ENCODE results near the gene ASPG.
A peak's percentile ranks its signal among the peaks of the same experiment; 100 is the strongest.

ASPG gene

DNA sequence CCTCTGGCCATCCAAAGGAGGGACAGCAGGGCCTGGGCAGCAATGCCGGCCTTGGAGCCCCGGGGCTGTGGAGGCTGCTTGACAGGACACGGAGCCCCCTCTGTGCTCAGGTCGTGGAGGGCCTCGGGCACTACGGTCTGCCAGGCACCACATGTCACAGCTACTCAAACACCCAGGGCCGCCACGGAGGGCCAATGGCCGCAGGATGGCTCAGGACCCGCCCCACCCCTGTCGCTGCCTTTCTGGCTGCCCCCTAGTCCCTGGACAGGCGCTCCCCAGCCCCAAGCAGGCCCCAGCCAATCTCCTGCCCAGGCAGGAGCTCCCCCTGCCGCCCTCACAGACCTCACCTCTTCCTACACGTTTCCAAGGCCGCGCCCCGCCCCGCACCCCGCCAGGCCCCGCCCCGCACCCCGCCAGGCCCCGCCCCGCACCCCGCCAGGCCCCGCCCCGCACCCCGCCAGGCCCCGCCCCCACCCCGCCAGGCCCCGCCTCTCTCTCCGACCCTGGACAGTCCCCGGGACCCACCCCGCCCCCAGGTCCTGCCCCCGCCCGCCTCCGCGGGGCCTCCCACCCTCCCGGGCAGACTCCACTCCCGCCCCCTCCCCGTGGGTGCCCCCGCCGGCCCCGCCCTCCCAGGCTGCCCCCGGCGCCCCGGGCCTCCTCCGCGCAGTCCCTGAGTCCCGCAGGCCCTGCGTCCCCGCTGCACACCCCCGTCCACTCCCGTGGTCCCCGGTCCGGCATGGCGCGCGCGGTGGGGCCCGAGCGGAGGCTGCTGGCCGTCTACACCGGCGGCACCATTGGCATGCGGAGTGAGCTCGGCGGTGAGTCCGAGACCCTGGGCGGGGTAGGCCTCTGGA is at the start of gene ASPG:
TSS of gene ASPG (plus strand) at position 669 of the 857 bp plus-strand sequence. CDS start at position 740, 71 bp downstream.
- DNase-seq (ENCODE audit: low read depth), result no peak

DNA sequence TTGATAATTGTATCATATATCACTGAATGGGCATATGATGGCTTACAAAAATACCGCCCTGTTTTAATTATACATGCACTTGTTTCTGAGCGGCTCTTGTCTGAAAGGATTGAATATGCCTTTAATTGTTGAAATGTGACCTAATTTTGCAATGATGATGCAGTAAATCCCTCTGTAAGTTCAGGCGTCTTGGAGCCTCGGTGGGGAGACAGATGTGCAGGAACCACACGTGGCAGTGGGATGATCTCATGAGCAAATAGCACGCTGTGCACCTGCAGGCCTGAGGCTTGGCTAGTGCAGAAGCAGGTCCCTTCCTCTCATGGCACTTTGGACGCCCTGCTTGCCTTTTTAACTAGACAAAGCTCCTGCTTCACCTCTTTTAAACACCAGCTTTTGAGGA is 49.3 kb upstream of the ASPG start:
- no peak for DNase-seq (ENCODE audit: low read depth)

DNA sequence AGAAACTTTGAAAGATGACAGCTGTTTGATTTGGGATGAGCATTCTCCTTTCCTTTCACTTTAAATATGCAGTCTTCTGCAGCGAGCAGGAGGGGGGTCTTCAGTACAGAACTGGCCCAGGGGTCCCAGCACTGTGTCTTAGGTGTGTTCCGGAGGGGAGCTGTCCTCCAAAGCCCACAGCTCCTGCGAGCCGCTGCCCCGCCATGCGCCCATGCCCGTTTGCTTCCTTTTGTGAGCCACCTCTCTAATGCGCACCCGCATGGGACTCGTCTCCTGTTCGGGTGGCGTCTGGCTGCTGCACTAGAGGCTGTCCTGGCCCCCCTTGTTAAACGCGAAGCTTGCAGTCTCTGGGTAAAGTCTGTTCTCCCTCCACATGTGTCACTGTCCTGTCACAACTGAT is 48.4 kb upstream of the ASPG start:
- DNase-seq (ENCODE audit: low read depth), result no peak

DNA sequence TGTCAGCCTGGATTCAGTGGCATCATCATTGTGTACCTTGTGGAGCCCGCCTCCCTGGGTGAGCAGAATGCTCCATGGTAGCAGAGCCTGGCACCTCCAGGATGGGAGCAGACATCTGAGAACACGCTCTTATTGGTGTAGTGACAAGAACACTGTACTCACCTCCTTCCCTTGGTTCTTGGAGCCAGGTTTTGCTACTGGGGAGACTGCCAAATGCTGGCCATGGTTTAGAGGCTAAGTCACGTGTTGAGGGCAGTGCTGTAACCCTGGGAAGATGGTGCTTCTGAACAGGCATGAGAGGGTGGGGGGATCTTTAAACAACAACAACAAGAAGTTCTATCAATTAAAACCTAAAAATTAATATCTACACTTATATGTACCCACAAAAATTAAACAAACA is 47.6 kb upstream of the ASPG start:
- DNase-seq (ENCODE audit: low read depth), result no peak

DNA sequence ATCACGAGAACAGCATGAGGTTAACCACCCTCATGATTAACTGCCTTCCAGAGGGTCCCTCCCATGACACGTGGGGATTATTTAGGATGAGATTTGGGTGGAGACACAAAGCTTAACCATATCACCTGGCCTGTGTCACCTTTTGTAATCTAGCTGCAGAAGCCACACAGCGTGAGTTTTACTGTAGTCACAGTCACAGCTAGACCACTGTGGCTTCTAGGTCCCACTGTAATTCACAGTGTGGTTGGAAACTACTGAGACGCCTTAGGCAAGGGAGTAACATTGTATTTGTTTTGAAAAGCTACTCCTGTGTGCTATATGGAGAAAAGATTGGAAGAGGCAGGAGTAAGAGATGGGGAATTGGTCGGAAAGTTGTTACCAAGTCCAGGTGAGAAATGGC is 46.3 kb upstream of the ASPG start:
- no peak for DNase-seq (ENCODE audit: low read depth)

DNA sequence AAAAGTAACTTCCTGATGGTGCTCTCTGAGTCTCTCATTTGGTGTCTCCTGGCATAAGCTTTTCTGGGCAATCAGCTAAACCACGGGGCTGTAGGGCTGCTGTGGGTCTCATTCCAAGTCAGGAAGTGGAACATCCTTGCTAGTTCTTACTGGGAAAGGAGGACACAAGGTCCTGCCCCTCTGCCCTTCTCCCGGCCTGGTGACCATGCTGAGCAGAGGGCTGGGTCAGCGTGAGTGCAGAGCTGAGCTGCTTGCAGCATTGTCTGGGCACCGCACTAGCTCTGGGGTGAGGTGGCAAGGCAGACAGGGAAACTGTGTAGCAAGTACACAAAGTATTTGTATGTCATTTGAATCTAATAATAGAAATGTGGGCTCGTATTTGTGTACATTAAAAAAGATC is 45.0 kb upstream of the ASPG start:
- no peak for DNase-seq (ENCODE audit: low read depth)

DNA sequence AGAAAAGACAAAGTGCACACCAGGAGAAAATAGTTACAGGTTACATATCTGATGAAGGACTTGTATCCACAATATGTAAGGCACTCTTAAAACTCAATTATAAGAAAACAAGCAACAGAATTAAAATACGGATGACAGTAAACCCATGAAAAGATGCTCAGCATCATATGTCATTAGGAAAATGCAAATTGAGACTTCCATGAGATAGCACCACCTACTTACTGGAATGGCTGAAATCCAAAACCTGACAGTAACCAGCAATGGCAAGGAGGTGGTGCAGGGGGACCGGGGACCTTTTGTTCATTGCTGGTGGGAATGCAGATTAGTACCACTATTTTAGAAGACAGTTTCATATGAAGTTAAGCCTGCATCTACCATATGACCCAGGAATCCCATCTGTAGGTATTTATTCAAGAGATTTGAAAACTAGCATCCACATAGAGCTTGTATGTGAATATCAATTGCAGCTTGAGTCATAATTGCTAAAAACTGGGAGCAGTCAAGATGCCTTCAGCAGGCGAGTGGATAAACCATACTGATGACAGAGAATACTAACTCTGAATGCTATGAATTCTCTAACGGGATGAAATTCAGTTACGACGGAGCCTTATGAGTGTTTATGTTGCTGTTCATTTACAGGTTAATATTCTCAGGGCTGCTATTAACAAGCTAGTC is 43.9 kb upstream of the ASPG start:
- DNase-seq (ENCODE audit: low read depth), result no peak

DNA sequence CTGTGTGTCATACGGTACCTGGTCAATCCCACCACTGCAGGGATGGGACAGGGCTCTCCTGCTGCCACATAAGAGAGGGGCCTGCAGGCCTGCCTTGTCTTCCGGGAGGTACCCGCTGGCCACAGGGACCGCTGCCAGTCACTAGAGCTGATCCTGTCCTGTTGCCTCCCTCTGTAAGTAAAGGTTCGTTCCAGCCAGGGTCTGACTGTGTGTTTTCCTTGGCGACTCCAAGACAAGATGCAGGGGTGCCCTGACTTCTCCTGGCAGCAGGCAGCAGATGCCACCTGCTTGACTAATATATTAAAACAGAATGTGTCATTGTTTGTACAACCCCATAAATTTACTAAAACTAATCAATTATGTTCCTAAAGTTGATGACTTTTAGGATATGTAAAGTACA is 41.5 kb upstream of the ASPG start:
- no peak for DNase-seq (ENCODE audit: low read depth)

DNA sequence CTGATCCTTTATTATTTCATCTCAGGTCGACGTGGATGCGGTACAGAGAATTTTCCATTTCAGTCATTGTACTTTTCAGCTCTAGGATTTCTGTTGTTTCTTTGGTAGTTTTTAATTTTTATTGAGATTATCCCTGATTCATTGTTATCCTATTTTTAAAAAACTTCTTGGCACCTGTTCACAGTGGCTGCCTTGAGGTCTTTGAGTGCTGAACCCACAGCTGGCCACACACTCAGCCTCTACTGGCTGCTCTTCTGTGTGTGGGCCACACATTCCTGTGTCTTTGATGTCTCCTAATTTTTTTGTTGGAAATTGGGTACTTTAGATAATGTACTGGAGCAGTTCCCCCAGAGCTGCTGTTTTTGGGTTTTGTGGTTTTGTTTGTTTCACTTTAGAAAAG is 37.7 kb upstream of the ASPG start:
- no peak for DNase-seq (ENCODE audit: low read depth)

DNA sequence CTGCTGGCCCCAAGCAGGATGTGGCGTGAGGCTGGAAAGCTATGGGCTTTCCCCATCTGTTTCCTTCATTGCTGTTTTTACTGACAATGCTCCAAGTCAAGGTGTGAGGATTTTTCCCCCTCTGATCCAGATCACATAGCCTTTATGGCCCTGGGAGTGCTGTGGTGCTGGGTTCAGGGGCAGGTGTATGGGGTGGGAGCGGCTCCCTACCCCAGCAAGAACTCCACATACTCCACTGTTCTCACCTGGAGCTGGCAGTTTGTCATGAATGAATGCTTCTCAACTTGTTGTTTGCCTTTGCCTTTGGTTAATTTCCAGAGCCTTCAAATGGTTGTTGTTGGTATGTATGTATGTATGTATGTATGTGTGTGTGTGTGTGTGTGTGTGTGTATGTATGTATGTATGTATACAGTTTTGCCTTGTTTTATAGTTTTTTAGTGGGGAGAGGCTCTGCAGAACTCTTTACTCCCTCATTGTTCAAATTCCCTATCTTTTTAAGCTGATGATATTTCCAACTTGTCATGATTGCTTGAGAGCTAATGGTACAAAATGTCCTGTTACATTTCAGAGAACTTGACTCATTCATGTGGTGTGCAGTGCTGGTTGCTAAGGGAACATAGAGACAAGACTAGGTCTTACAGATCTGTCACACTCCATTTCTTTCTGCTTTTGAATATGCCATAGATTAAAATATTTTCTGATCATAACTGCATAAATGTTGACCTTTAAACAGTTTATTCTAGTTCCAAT is 36.6 kb upstream of the ASPG start:
- DNase-seq (ENCODE audit: low read depth), result peak; percentile 75

DNA sequence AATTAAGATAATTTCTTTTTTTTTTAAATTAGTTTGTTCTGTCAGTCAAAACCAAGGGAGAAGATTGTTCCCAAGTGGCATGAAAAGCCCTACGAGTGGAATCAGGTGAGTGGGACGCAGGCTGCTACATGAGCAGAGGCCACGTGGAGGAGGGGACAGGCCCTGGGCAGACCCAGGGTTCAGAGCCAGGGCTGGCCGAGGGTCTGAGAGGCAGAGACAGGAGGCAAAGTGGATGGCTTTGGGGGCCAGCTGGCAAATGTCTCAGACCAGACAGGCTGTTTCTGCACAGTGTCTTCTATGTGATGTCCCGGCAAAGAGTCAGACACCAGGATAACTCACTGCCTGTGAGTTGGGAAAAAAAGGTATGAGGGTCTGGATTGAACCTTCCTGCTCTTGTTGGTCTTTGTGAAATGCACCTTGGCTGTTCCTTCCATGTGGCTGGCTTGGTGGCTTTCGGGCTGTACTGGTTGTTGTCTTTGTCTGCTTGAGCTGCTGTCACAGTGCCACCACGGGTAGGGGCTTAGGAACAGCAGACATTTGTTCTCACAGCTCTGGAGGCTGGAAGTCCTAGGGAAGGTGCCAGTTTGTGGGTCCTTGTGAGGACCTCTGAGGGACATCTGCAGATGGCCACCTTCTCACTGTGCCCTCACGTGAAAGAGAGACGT is 35.8 kb upstream of the ASPG start:
- no peak for DNase-seq (ENCODE audit: low read depth)

DNA sequence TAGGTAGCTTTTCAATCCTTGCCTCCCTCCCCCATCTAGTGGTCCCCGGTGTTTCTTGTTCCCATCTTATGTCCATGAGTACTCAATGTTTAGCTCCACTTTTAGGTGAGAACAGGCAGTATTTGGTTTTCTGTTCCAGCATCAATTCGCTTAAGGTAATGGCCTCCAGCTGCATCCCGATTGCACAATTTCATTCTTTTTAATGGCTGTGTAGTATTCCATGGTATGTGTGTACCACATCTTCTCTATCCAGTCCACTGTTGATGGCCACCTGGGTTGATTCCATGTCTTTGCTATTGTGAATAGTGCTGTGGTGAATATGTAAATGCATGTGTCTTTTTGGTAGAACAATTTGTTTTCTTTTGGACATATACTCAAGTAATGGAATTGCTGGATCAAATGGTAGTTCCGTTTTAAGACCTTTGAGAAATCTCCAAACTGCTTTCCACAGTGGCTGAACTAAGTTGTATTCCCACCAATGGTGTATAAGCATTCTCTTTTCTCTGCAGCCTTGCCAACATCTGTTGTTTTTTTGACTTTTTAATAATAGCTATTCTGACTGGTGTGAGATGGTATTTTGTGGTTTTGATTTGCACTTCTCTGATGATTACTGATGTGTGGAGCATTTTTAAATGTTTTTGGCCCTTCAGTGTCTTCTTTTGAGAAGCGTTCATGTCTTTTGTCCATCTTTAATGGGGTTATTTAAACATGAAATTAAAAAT is 34.2 kb upstream of the ASPG start:
- DNase-seq (ENCODE audit: low read depth), result no peak

DNA sequence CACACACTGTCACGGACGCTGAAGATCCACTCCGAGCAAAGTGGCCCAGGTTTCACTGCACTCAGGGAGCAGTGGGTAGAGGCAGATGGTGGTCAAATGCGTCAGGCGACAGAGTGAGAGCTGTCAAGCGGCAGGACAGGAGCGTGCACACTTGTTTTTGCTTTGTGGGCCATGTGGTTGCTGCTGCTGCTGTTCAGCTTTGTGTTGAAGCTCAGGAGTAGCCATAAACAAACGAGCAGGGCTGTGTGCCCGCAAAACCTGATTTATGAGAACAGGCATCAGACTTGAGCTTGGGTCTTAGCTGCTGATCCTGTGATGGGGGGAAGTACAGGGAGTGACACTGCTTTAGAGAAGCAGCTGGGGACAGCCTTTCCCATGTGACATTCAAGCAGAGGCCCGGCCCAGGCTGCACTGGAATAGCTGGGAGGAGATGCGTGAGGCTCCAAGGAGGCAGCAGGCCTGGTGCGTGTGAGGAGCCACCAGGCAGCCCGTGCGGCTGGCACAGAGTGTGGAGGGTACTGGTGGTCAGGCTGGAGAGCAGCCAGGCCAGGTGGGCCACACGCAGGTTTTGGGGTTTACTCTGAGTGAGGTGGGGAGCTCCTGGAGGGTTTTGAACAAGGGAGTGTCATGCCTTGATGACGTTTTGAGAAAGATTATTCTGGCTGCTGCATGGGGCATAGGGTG is 31.1 kb upstream of the ASPG start:
- no peak for DNase-seq (ENCODE audit: low read depth)

DNA sequence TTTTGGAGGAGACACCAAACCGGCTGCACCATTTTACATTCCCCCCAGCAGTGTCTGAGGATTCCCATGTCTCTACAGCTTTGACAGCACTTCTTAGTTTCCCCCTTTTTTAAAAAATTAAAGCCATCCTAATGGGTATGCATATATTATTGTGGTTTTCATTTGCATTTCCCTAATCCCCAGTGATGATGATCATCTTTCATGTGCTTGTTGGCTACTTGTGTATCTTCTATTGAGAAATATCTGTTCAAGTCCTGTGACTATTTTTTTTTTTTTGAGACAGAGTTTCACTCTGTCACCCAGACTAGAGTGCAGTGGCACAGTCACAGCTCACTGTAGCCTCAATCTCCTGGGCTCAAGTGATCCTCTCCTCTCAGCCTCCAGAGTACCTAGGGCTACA is 23.2 kb upstream of the ASPG start:
- DNase-seq (ENCODE audit: low read depth), result no peak

DNA sequence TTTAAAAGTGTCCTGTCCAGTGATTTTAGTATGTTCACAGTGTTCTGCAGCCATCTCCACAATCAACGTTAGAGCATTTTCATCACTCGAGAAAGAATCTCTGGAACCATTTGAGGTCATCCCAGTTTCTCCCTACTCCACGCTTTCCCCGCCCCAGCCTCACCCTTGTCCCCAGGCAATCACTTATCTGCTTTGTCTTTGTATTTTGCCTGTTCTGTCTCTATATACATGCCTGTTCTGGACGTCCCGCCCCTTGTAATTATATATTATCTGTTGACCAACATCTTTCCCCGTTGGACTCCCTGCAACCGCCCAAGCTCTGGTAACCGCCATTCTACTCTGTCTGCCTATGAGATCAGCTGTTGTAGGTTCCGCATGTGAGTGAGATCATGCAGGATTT is 21.5 kb upstream of the ASPG start:
- DNase-seq (ENCODE audit: low read depth), result no peak

DNA sequence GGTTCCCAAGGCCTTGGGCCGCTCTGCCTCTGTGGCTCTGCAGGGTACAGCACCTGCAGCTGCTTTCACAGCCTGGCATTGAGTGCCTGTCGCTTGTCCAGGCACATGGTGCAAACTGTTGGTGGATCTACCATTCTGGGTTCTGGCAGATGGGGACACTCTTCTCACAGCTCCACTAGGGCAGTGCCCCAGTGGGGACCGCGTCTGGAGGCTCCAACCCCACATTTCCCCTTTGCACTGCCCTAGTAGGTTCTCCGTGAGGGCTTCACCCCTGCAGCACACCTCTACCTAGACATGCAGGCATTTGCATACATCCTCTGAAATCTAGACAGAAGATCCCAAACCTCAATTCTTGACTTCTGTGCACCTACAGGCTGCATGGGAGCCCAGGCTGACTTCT is 19.2 kb upstream of the ASPG start:
- no peak for DNase-seq (ENCODE audit: low read depth)

DNA sequence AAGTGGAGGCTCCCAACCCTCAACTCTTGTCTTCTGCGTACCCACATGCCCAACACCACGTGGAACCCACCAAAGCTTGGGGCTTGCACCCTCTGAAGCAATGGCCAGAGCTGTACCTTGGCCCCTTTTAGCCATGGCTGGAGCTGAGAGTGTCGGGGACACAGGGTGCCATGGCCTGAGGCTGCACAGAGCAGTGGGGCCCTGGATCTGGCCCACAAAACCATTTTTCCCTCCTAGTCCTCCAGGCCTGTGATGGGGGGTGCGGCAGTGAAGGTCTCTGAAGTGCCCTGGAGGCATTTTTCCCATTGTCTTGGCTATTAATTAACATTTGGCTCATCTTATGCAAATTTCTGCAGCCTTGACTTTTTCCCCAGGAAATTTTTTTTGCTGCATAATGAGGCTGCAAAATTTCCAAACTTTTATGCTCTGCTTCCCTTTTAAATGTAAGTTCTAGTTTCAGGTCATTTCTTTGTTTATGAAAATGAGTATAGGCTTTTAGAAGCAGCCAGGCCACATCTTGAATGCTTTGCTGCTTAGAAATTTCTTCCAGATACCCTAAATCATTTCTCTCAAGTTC is 18.7 kb upstream of the ASPG start:
- no peak for DNase-seq (ENCODE audit: low read depth)

DNA sequence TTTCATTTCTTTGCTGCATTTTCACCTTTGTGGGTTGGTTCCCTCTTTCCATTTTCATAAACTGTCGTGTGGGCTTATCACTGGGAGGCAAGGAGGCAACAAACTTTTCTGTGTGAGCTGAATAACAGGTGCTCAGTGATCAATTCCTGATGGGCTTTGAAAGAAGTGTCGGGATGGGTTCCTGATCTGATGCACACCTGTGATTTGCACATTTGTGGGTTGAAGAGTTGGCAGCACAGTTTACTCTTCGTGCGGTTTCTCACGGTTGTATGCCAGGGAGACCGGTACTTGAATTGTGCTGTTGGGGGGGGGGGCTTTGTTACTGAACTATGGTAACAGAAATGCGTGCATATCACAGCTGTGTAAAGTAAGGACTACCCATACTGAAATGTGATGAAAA is 16.0 kb upstream of the ASPG start:
- no peak for DNase-seq (ENCODE audit: low read depth)

DNA sequence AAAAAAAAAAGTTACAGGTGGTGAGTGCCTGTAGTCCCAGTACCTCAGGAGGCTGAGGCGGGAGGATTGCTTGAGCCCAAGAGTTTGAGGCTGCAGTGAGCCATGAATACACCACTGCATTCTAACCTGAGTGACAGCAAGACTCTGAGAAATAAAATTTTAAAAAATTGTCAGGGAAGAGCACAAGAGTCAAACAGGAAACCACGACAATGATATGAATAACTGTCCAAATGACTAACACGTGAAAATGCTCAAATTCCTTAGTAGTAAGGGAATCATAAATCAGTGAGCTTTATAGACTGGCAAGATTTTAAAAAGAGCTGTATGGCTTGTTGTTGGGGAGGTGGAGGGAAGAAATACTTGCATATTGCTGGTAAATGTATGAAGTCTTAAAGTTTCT is 12.9 kb upstream of the ASPG start:
- no peak for DNase-seq (ENCODE audit: low read depth)

DNA sequence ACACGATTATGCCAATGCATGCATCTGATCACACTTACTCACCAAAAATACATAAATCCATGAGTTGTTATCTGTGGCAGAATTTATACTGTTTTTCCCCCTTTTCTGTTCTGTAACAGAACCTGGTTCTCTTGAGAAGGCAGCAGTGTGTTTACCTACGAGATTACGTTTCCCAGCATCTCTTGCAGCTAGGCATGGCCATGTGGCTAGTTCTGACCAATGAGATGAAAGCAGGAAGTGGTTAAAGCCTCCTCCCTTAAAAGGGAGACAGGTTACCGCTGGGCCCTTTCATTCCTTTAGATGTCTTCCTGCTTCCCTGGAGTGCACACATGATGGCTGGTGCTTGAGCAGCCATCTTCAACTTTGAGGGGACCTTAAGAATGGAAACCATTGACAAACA is 11.7 kb upstream of the ASPG start:
- no peak for DNase-seq (ENCODE audit: low read depth)

Measured in fibroblast of gingiva (primary cell).